ENCODE measurements around the gene BEAN1. TPM values are rescaled to one million over a fixed set of nuclear protein-coding genes. Genes with fewer than 3 reads are reported as not detected.

Gene BEAN1
- total RNA-seq, 1 experiment from 2014 or later, result not detected

- ChIA-PET POLR2A (no interaction called here), CTCF (no interaction called here)
- no TSS peak for BruUV-seq (replicated peaks)
- TF ChIP-seq TCF7L2 (IDR thresholded peaks at IDR 0.05; ENCODE audit: low read depth, low read length) (no peak), CTCF (IDR thresholded peaks at IDR 0.05) (no peak), REST (IDR thresholded peaks at IDR 0.05; ENCODE audit: insufficient read depth in 1 of 2, low read depth in 2 of 2, low read length in 1 of 2) (no peak), SIN3A (IDR thresholded peaks at IDR 0.05; ENCODE audit: borderline replicate concordance, insufficient read depth, low read depth, low read length) (no peak), POLR2AphosphoS5 (IDR thresholded peaks at IDR 0.05; ENCODE audit: low read depth, low read length) (no peak)
- H3K4me1 ChIP-seq (ENCODE audit: control insufficient read depth, insufficient read depth, low read length), result no peaks in the 10 kb centered on the region
- no peaks in the 10 kb centered on the region for H3K36me3 ChIP-seq (ENCODE audit: control insufficient read depth, insufficient read depth, low read length)
- ATAC-seq (no peak), DNase-seq (ENCODE audit: low read depth, low spot score) (no peak)
- H3K27me3 ChIP-seq (ENCODE audit: control insufficient read depth, insufficient read depth, low read length), result no peaks in the 10 kb centered on the region
- H3K9me3 ChIP-seq (ENCODE audit: control insufficient read depth, insufficient read depth, low read depth, low read length), result no peaks in the 10 kb centered on the region
- H3K27ac ChIP-seq (ENCODE audit: low read length), result no peak overlapping the region
- H3K4me3 ChIP-seq (ENCODE audit: low read depth in 2 of 2, low read length in 2 of 2), result no peak overlapping the region
- in situ Hi-C loops (cut with HindIII; ENCODE audit: low pct_unique_long_range_greater_than_20kb, low sequenced_read_pairs), result no loop called here
- intact Hi-C loops (cut with micrococcal nuclease; ENCODE audit: unreplicated experiment), result loop anchor here (10.0 kb wide), 1 partner anchor 202 kb away; the partner anchor contains the start of gene CMTM3
Observed at GRCh38 chr16:66402591-66403230, 24.4 kb upstream of the BEAN1 start.

- Histone ChIP-seq H3K9me3 (ENCODE audit: control insufficient read depth, insufficient read depth, low read depth, low read length) (no peaks in the 10 kb centered on the region), H3K4me3 (ENCODE audit: low read depth in 2 of 2, low read length in 2 of 2) (no peak overlapping the region), H3K36me3 (ENCODE audit: control insufficient read depth, insufficient read depth, low read length) (no peaks in the 10 kb centered on the region), H3K27ac (ENCODE audit: low read length) (no peak overlapping the region), H3K4me1 (ENCODE audit: control insufficient read depth, insufficient read depth, low read length) (no peaks in the 10 kb centered on the region), H3K27me3 (ENCODE audit: control insufficient read depth, insufficient read depth, low read length) (no peaks in the 10 kb centered on the region)
- no peak for ATAC-seq
- DNase-seq (ENCODE audit: low read depth, low spot score), result no peak
- in situ Hi-C loops (cut with HindIII; ENCODE audit: low pct_unique_long_range_greater_than_20kb, low sequenced_read_pairs), result no loop called here
- intact Hi-C loops (cut with micrococcal nuclease; ENCODE audit: unreplicated experiment), result loop anchor here (10.0 kb wide), 1 partner anchor 201 kb away; the partner anchor contains the start of gene CMTM3
- POLR2A ChIA-PET, result no interaction called here
- CTCF ChIA-PET, result no interaction called here
- TF ChIP-seq POLR2AphosphoS5 (IDR thresholded peaks at IDR 0.05; ENCODE audit: low read depth, low read length) (no peak), TCF7L2 (IDR thresholded peaks at IDR 0.05; ENCODE audit: low read depth, low read length) (no peak), SIN3A (IDR thresholded peaks at IDR 0.05; ENCODE audit: borderline replicate concordance, insufficient read depth, low read depth, low read length) (no peak), CTCF (IDR thresholded peaks at IDR 0.05) (no peak), REST (IDR thresholded peaks at IDR 0.05; ENCODE audit: insufficient read depth in 1 of 2, low read depth in 2 of 2, low read length in 1 of 2) (no peak)
- BruUV-seq (replicated peaks), result no TSS peak
Observed at GRCh38 chr16:66403531-66404145, 23.5 kb upstream of the BEAN1 start.

Measured in Panc1 (cell line).